Loucy (cell line): ENCODE measurements around the gene IQCE.

Experiments used
- H2AFZ ChIP-seq: fragments of 200-600 bp; sonication (generic); 2 replicates; pipeline ENCODE4 v1.6.0; 2016; ENCODE audit warnings: antibody characterized with exemption, mild to moderate bottlenecking, low read length, moderate library complexity
- H3F3A ChIP-seq: fragments of 200-600 bp; 2 replicates; pipeline ENCODE4 v1.6.0; 2016; ENCODE audit warnings: antibody characterized with exemption, low read depth, mild to moderate bottlenecking
- H3K27me3 ChIP-seq: fragments of 200-600 bp; sonication (generic); 2 replicates; pipeline ENCODE4 v1.6.1; 2014; ENCODE audit warnings: low read length, mild to moderate bottlenecking; ENCODE audit not compliant: insufficient read depth, poor library complexity, severe bottlenecking
- H3K36me3 ChIP-seq: fragments of 200-600 bp; sonication (generic); 2 replicates; pipeline ENCODE4 v1.6.1; 2016; ENCODE audit warnings: low read length; ENCODE audit not compliant: insufficient read depth
- H3K4me1 ChIP-seq: fragments of 200-600 bp; sonication (generic); 2 replicates; pipeline ENCODE4 v1.5.1; 2014; ENCODE audit warnings: low read length, mild to moderate bottlenecking; ENCODE audit not compliant: insufficient read depth, poor library complexity, severe bottlenecking
- H3K4me2 ChIP-seq: fragments of 200-600 bp; sonication (generic); 2 replicates; pipeline ENCODE4 v1.6.0; 2014; ENCODE audit warnings: antibody characterized with exemption, low read length, low read depth, mild to moderate bottlenecking; ENCODE audit not compliant: poor library complexity, severe bottlenecking
- H3K4me3 ChIP-seq: fragments of 200-600 bp; sonication (generic); 2 replicates; pipeline ENCODE4 v1.5.1; 2014; ENCODE audit warnings: low read length, mild to moderate bottlenecking, mixed read lengths; ENCODE audit not compliant: poor library complexity, severe bottlenecking
- H3K79me2 ChIP-seq: fragments of 200-600 bp; sonication (generic); 2 replicates; pipeline ENCODE4 v1.6.1; 2014; ENCODE audit warnings: low read length; ENCODE audit not compliant: insufficient read depth
- H3K9ac ChIP-seq: fragments of 200-600 bp; sonication (generic); 2 replicates; pipeline ENCODE4 v1.6.0; 2014; ENCODE audit warnings: mild to moderate bottlenecking, low read depth, low read length, moderate library complexity; ENCODE audit not compliant: poor library complexity, severe bottlenecking
- H3K9me2 ChIP-seq: fragments of 200-600 bp; sonication (generic); replicated peaks from 2 replicates; pipeline ENCODE4 v1.6.1; 2016; ENCODE audit warnings: low read depth, low read length, mixed read lengths
- H3K9me3 ChIP-seq: fragments of 200-600 bp; sonication (generic); 2 replicates; pipeline ENCODE4 v1.6.1; 2014; ENCODE audit warnings: mild to moderate bottlenecking, antibody characterized with exemption, low read length, low read depth; ENCODE audit not compliant: insufficient read depth
- H4K20me1 ChIP-seq: fragments of 200-600 bp; sonication (generic); 2 replicates; pipeline ENCODE4 v1.6.0; 2014; ENCODE audit warnings: antibody characterized with exemption, low read length, mild to moderate bottlenecking; ENCODE audit not compliant: insufficient read depth, poor library complexity, severe bottlenecking
- EZH2phosphoT487 ChIP-seq: fragments of 200-600 bp; IDR thresholded peaks from 2 replicates; pipeline ENCODE4 v1.6.1; 2018; ENCODE audit warnings: antibody characterized with exemption, mild to moderate bottlenecking, moderate library complexity, borderline replicate concordance
- TF ChIP-seq, protein P1 (sequence below): fragments of 200-600 bp; sonication (generic); conservative IDR thresholded peaks from 2 replicates; pipeline ENCODE4 v1.5.1; 2014; ENCODE audit warnings: mild to moderate bottlenecking, antibody characterized with exemption, low read length

IQCE gene

DNA sequence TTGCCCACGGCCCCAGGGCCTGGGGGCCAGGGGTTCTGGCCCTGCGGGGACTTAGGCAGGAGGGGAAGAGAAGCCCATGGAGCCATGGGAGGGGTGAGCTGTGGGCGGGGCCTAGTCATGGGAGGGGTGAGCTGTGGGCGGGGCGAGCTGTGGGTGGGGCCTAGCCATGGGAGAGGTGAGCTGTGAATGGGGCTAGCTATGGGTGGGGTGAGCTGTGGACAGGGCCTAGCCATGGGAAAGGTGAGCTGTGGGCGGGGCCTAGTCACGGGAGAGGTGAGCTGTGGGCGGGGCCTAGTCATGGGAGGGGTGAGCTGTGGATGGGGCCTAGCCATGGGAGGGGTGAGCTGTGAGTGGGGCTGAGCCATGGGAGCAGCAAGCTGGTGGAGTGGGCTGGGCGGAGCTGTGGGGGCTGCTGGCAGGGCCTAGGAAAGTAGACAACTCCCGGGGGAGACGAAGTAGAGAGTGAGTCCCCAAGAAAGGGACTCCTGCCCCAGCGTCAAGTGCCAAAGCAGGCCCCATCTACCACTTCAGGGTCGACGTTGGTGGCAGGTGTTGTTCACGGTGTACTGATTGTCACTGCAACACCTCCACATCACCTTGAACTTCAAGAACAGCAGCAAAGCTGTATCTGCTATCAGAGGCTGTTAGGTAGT lies 53.8 kb downstream of the IQCE start:
- H3K36me3 ChIP-seq: no peaks in the 10 kb centered on the region
- no peak overlapping the region for H3K9ac ChIP-seq
- no peaks in the 10 kb centered on the region for H3F3A ChIP-seq
- H3K27me3 ChIP-seq: no peaks in the 10 kb centered on the region
- H3K4me3 ChIP-seq: no peak overlapping the region
- no peaks in the 10 kb centered on the region for H3K9me2 ChIP-seq
- H3K9me3 ChIP-seq: no peaks in the 10 kb centered on the region
- H3K4me2 ChIP-seq: no peak overlapping the region
- no peaks in the 10 kb centered on the region for H3K4me1 ChIP-seq
- no peak overlapping the region for H2AFZ ChIP-seq
- TF ChIP-seq, protein P1, sequence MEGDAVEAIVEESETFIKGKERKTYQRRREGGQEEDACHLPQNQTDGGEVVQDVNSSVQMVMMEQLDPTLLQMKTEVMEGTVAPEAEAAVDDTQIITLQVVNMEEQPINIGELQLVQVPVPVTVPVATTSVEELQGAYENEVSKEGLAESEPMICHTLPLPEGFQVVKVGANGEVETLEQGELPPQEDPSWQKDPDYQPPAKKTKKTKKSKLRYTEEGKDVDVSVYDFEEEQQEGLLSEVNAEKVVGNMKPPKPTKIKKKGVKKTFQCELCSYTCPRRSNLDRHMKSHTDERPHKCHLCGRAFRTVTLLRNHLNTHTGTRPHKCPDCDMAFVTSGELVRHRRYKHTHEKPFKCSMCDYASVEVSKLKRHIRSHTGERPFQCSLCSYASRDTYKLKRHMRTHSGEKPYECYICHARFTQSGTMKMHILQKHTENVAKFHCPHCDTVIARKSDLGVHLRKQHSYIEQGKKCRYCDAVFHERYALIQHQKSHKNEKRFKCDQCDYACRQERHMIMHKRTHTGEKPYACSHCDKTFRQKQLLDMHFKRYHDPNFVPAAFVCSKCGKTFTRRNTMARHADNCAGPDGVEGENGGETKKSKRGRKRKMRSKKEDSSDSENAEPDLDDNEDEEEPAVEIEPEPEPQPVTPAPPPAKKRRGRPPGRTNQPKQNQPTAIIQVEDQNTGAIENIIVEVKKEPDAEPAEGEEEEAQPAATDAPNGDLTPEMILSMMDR: no peak
- TF ChIP-seq EZH2phosphoT487: no peak
- H4K20me1 ChIP-seq: no peaks in the 10 kb centered on the region
- no peaks in the 10 kb centered on the region for H3K79me2 ChIP-seq

DNA sequence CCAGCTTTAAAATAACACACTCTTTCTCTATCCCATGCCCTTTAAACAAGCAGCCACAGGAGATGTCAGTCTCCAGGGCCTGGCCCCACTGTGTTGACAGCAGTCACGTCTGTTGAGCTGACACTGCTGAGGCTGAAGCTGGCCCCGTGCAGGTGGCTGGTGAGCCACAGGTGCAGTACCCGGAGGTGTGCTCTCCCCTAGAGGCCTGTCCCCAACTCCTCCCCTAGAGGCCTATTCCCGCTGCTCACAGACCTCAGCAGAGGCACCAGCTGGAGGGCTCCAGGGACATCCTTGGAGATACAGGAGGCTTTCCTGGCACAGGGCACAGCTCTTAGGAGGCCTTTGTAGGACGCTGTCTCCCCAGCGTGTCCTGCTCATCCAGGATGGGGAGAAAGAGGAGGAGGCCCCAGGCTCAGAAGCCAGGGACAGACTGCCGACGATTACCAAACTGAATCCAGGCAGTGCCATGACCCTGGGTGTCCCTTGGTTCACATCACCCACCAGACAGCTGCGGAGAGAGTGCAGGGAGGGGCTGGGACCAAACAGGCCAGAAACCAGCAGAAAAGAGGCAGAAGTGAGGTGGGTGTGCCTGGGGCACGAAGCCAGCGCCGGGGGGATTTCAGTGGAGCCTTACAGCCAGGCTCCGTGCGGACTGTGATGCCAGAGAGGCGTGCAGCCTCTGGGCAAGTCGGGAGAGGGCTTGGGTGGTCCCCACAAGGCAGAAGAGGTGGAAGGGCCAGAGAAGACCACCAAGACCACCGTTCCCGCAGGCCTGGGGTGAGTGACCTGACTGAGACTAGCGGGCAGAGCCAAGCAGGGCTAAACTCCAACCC lies 54.5 kb downstream of the IQCE start:
- Histone ChIP-seq H3K4me1 (no peaks in the 10 kb centered on the region), H3F3A (no peaks in the 10 kb centered on the region), H3K9ac (no peak overlapping the region), H3K9me2 (no peaks in the 10 kb centered on the region), H3K4me3 (no peak overlapping the region), H4K20me1 (no peaks in the 10 kb centered on the region), H3K4me2 (no peak overlapping the region), H2AFZ (no peak overlapping the region), H3K9me3 (no peaks in the 10 kb centered on the region), H3K27me3 (no peaks in the 10 kb centered on the region), H3K36me3 (no peaks in the 10 kb centered on the region), H3K79me2 (no peaks in the 10 kb centered on the region)
- TF ChIP-seq, protein P1: no peak
- TF ChIP-seq EZH2phosphoT487: no peak

DNA sequence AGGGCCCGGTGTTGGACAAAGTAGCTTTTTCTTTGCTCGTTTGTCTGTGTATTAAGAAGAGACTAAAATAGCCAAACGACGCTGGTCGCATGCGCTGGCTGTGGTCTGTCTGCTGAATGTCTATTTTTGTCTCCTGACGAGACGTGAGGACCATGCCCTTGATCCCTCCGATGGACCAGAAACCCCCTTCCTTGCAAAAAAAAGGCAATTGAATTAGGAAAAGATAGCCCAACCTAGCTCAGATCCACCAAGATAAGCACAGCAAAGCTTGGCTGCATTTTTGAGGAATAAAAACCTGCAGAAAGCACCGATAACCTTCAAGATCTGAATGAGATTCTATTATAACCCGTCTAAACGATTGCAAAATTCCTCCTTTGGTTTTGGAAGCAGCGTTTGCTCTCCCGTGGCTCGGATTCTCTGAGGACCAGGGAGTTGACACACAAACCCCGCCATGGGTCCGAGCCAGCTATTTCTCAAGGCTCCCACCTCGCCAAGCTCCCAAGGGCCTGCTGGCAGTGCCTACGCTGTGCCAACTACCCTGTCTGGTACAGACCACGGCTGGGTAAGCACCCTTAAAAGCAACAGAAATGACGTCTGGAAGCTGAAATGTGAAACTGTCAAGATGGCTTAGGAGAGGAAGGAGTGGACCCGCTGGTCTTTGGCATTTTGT lies 55.3 kb downstream of the IQCE start:
- Histone ChIP-seq H3K36me3 (no peaks in the 10 kb centered on the region), H3K4me3 (no peak overlapping the region), H3K9me3 (no peaks in the 10 kb centered on the region), H3K4me1 (no peaks in the 10 kb centered on the region), H3K9me2 (no peaks in the 10 kb centered on the region), H3K79me2 (no peaks in the 10 kb centered on the region), H4K20me1 (no peaks in the 10 kb centered on the region), H3F3A (no peaks in the 10 kb centered on the region), H2AFZ (no peak overlapping the region), H3K4me2 (no peak overlapping the region), H3K9ac (no peak overlapping the region), H3K27me3 (no peaks in the 10 kb centered on the region)
- no peak for TF ChIP-seq EZH2phosphoT487
- TF ChIP-seq, protein P1: no peak
